Caco-2 (cell line): Measurements from ENCODE around the gene TUT4. TPM values are rescaled to one million over a fixed set of nuclear protein-coding genes. Genes with fewer than 3 reads are reported as not detected.
A peak's percentile ranks its signal among the peaks of the same experiment; 100 is the strongest.

Source experiments
- BruUV-seq: library from RNA; stranded (reverse); fragments of 400-500 nt; replicated peaks from 2 replicates; lab custom pipeline; 2021; lab: Mats Ljungman, UMichigan
- CTCF ChIA-PET: fragments of 300-600 bp; sonication (Branson Sonifier 250); formaldehyde crosslinking; loops from one replicate; lab custom pipeline; 2022; ENCODE audit warnings: antibody characterized with exemption; lab: Charles Lee
- POLR2A ChIA-PET: fragments of 300-600 bp; sonication (Branson Sonifier 250); formaldehyde crosslinking; loops from one replicate; lab custom pipeline; 2022; ENCODE audit warnings: antibody characterized with exemption; lab: Charles Lee
- DNase-seq, 2 experiments: peaks; one replicate each; pipeline versions ENCODE4 v3.0.0 to v3.0.0-alpha.2; 2020 to 2022
- H3K27me3 ChIP-seq: replicated peaks from 2 replicates; pipeline ENCODE4 v1.6.0; 2011; ENCODE audit warnings: low read length; ENCODE audit not compliant: control insufficient read depth, insufficient read depth
- H3K36me3 ChIP-seq: 2 replicates; pipeline ENCODE4 v1.5.1; 2011; ENCODE audit warnings: low read length; ENCODE audit not compliant: control insufficient read depth, insufficient read depth
- H3K4me1 ChIP-seq: fragments of 250-450 bp; sonication (Bioruptor Pico); 2 replicates; pipeline ENCODE4 v1.5.1; 2020; ENCODE audit warnings: mild to moderate bottlenecking
- H3K4me3 ChIP-seq: 2 replicates; pipeline ENCODE4 v1.5.1; 2011; ENCODE audit warnings: low read depth, mild to moderate bottlenecking, control low read depth, low read length
- H3K9me3 ChIP-seq: fragments of 250-450 bp; sonication (Bioruptor Pico); 2 replicates; pipeline ENCODE4 v1.5.1; 2020; ENCODE audit warnings: mild to moderate bottlenecking, moderate library complexity
- H3K27ac Mint-ChIP-seq: one replicate; pipeline ENCODE4 v1.8.0; 2022; ENCODE audit warnings: mixed read lengths; ENCODE audit not compliant: unreplicated experiment
- H3K27me3 Mint-ChIP-seq: one replicate; pipeline ENCODE4 v1.8.0; 2022; ENCODE audit warnings: mixed read lengths; ENCODE audit not compliant: insufficient read depth, unreplicated experiment
- H3K36me3 Mint-ChIP-seq: one replicate; pipeline ENCODE4 v1.8.0; 2022; ENCODE audit warnings: mild to moderate bottlenecking, mixed read lengths; ENCODE audit not compliant: insufficient read depth, unreplicated experiment
- H3K4me1 Mint-ChIP-seq: one replicate; pipeline ENCODE4 v1.8.0; 2022; ENCODE audit warnings: low read depth, mixed read lengths; ENCODE audit not compliant: unreplicated experiment
- H3K4me3 Mint-ChIP-seq: one replicate; pipeline ENCODE4 v1.8.0; 2022; ENCODE audit warnings: mild to moderate bottlenecking, moderate library complexity, mixed read lengths; ENCODE audit not compliant: unreplicated experiment
- H3K9me3 Mint-ChIP-seq: one replicate; pipeline ENCODE4 v1.8.0; 2022; ENCODE audit warnings: mixed read lengths; ENCODE audit not compliant: unreplicated experiment
- intact Hi-C: fragments of 100-400 bp; cut with micrococcal nuclease; formaldehyde crosslinking; loops from one replicate; pipeline ENCODE4 v1.10.0; 2022; ENCODE audit not compliant: unreplicated experiment
- total RNA-seq: library from RNA; stranded (reverse); gene quantifications from 2 replicates; pipeline ENCODE4 v1.2.3, GENCODE V29; 2022
- TF ChIP-seq, protein P1 (sequence below), 2 experiments: fragments of 200-600 bp in 1 of 2; IDR thresholded peaks; 1 replicate in 1 of 2; 2 replicates in 1 of 2; pipeline versions ENCODE4 v1.5.1 to v1.8.0; 2011 to 2022; ENCODE audit warnings: antibody characterized with exemption in 1 of 2, control low read depth in 1 of 2, inconsistent platforms in 1 of 2, low read depth in 1 of 2, low read length in 1 of 2, mild to moderate bottlenecking in 1 of 2, moderate library complexity in 1 of 2; ENCODE audit not compliant: insufficient read depth in 1 of 2, severe bottlenecking in 1 of 2, unreplicated experiment in 1 of 2

TUT4 gene
- total RNA-seq, 1 experiment from 2014 or later, result 54.9 TPM

DNA sequence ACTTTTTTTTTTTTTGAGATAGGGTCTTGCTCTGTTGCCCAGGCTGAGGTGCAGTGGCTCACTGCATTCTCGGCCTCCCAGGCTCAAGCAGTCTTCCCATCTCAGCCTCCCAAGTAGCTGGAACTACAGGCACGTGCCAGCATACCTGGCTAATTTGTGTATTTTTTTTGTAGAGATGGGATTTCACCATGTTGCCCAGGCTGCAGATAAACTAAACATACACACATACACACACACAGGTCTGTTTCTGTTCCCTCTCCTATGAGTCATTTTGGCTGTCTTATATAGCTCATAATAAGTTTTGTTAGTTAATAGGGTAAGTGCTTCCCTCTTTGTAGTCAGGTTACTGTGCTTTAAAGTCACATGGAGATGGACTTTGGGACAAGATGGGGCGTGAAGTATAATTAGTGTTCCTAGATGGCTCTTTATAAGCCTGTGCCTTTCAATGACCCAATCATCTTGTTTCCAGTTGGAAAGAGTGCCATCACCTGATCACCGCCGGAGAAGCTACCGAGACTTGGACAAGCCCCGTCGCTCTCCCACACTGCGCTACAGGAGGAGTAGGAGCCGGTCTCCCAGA, 139.4 kb downstream of the TUT4 start:
- H3K36me3 Mint-ChIP-seq, result peaks cover 79% of the 10 kb centered on the region
- H3K4me3 Mint-ChIP-seq, result no peak overlapping the region
- ChIA-PET POLR2A (no interaction called here), CTCF (no interaction called here)
- no peaks in the 10 kb centered on the region for H3K4me1 ChIP-seq
- DNase-seq, result no peak
- no peaks in the 10 kb centered on the region for H3K9me3 ChIP-seq
- H3K4me1 Mint-ChIP-seq, result no peaks in the 10 kb centered on the region
- BruUV-seq, result no TSS peak
- no peak overlapping the region for H3K4me3 ChIP-seq
- no peaks in the 10 kb centered on the region for H3K27me3 Mint-ChIP-seq
- TF ChIP-seq, protein P1, sequence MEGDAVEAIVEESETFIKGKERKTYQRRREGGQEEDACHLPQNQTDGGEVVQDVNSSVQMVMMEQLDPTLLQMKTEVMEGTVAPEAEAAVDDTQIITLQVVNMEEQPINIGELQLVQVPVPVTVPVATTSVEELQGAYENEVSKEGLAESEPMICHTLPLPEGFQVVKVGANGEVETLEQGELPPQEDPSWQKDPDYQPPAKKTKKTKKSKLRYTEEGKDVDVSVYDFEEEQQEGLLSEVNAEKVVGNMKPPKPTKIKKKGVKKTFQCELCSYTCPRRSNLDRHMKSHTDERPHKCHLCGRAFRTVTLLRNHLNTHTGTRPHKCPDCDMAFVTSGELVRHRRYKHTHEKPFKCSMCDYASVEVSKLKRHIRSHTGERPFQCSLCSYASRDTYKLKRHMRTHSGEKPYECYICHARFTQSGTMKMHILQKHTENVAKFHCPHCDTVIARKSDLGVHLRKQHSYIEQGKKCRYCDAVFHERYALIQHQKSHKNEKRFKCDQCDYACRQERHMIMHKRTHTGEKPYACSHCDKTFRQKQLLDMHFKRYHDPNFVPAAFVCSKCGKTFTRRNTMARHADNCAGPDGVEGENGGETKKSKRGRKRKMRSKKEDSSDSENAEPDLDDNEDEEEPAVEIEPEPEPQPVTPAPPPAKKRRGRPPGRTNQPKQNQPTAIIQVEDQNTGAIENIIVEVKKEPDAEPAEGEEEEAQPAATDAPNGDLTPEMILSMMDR (IDR thresholded peaks at IDR 0.05; ENCODE audit: insufficient read depth in 1 of 2, low read depth in 1 of 2, low read length in 1 of 2, severe bottlenecking in 1 of 2, unreplicated experiment in 1 of 2), result no peak
- H3K27me3 ChIP-seq, result no peaks in the 10 kb centered on the region
- no peak overlapping the region for H3K27ac Mint-ChIP-seq
- intact Hi-C loops, result no loop called here
- peaks cover 3% of the 10 kb centered on the region; the same call in 1 of the 2 replicates for H3K36me3 ChIP-seq
- no peaks in the 10 kb centered on the region for H3K9me3 Mint-ChIP-seq

DNA sequence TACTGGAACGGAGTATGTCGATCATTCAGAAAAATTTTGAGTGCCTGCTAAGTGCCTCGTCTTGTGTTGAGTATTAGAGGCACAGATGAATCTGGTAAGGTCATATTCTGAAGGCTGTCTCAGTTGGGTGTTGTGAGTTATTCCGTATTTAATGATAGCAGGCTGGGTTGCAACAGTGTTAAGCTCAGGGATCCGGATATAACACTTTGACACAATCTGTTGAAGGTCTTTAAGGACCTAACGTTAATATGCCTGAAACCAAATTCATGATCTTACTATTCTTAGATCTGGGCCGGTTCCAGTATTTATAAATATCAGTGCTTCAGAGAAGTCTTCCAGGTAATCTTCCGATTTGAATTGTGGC, 147.9 kb downstream of the TUT4 start:
- H3K4me1 ChIP-seq, result peaks cover 17% of the 10 kb centered on the region
- peak overlapping the region; percentile 60 for H3K4me3 ChIP-seq
- Mint-ChIP-seq H3K9me3 (no peaks in the 10 kb centered on the region), H3K27ac (peak overlapping the region; percentile 91), H3K36me3 (peaks cover 40% of the 10 kb centered on the region), H3K4me1 (no peaks in the 10 kb centered on the region), H3K27me3 (no peaks in the 10 kb centered on the region), H3K4me3 (peak overlapping the region; percentile 87)
- peaks cover 2% of the 10 kb centered on the region; the same call in 1 of the 2 replicates for H3K36me3 ChIP-seq
- no peaks in the 10 kb centered on the region for H3K27me3 ChIP-seq
- DNase-seq, result no peak
- ChIA-PET CTCF (interaction anchor here (1.5 kb wide), 1 partner anchor 36 kb away, joined by 4 read pairs; no protein-coding TSS in a partner anchor), POLR2A (interaction anchor here (0.5 to 2.7 kb wide), 2 partner anchors 148 to 1273 kb away, joined by 4 to 14 read pairs; partner anchors contain the start of gene TUT4)
- H3K9me3 ChIP-seq, result no peaks in the 10 kb centered on the region
- TF ChIP-seq, protein P1 (IDR thresholded peaks at IDR 0.05; ENCODE audit: insufficient read depth in 1 of 2, low read depth in 1 of 2, low read length in 1 of 2, severe bottlenecking in 1 of 2, unreplicated experiment in 1 of 2), result no peak
- TSS peak; percentile 74 for BruUV-seq
- intact Hi-C loops, result loop anchor here (1.0 to 5.0 kb wide), 2 partner anchors 39 to 282 kb away; partner anchors contain the start of gene CC2D1B

DNA sequence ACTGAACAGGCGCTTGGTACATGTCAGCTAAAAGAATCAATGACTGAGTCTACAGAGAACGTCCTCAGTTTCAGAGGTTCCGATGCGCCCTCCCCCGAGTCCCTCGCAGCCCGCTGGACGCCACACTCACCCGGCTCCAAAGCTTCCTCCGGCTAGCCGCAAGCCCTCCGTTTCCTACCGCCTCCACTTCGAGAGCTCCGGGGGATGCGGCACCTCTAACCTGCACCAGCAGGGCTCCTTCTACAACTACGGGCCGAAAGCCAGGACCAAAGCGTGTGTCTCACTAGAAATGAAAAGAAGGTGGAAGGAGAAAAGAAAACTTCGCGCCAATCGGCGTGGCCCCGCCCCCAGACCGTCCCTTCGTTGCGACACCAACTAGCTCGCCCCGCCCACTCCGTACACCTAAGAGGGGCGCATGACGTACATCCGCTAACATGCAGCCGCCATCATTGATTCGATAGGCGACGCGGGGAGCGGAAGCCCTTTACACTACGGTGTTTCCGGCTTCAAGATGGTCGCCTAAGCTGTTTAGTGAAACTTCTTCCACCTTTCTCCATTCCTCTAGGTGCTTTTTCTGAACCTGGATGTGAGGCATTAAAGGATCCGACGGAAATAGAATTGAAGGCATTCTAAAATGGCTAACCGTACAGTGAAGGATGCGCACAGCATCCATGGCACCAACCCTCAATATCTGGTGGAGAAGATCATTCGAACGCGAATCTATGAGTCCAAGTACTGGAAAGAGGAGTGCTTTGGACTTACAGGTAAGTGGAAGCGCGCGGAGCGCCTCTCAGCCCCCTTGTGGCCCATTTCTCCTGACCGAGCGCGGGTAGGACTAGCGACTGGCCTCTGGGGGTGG, 148.5 kb downstream of the TUT4 start, which contains the start of the genes ORC1 and PRPF38A:
Gene ORC1 (minus strand): TSS at position 308 of the 859 bp plus-strand sequence. CDS start 2,200 bp downstream, outside the sequence.
Gene PRPF38A (plus strand): TSS at position 487 of the 859 bp plus-strand sequence. CDS start 148 bp downstream, at position 635.
- ChIA-PET POLR2A (interaction anchor here (0.6 to 2.7 kb wide), 8 partner anchors 14 to 1541 kb away, joined by 3 to 14 read pairs (median 4); partner anchors contain the start of genes CC2D1B, IFT25 and TUT4), CTCF (interaction anchor here (0.6 to 1.5 kb wide), 4 partner anchors 24 to 282 kb away, joined by 4 to 7 read pairs (median 6); no protein-coding TSS in a partner anchor)
- Histone ChIP-seq H3K9me3 (no peaks in the 10 kb centered on the region), H3K27me3 (no peaks in the 10 kb centered on the region), H3K4me3 (peak within 1 kb of the TSS; percentile 60), H3K36me3 (peaks cover 2% of the 10 kb centered on the region; the same call in 1 of the 2 replicates), H3K4me1 (peaks cover 17% of the 10 kb centered on the region)
- intact Hi-C loops, result loop anchor here (1.0 to 5.0 kb wide), 2 partner anchors 38 to 283 kb away; partner anchors contain the start of gene CC2D1B
- no peaks in the 10 kb centered on the region for H3K9me3 Mint-ChIP-seq
- H3K27me3 Mint-ChIP-seq, result no peaks in the 10 kb centered on the region
- H3K27ac Mint-ChIP-seq, result peak within 1 kb of the TSS; percentile 91
- no peaks in the 10 kb centered on the region for H3K4me1 Mint-ChIP-seq
- TF ChIP-seq, protein P1 (IDR thresholded peaks at IDR 0.05; ENCODE audit: insufficient read depth in 1 of 2, low read depth in 1 of 2, low read length in 1 of 2, severe bottlenecking in 1 of 2, unreplicated experiment in 1 of 2), result peak; percentile 45 to 75
- H3K4me3 Mint-ChIP-seq, result peak within 1 kb of the TSS; percentile 87
- BruUV-seq, result no TSS peak
- peak; percentile 93 to 94 for DNase-seq
- peaks cover 45% of the 10 kb centered on the region for H3K36me3 Mint-ChIP-seq
